ENCODE data around the gene SEZ6.

GRCh38 chr17:28963841-28964240 lies 42.0 kb downstream of the SEZ6 start:
- TF ChIP-seq POLR2A (IDR thresholded peaks at IDR 0.05) (no peak), CTCF (IDR thresholded peaks at IDR 0.05) (no peak)

Measured in heart left ventricle (tissue), 13 donors.